Measurements from ENCODE around the gene LRRC15.

LRRC15 gene

DNA sequence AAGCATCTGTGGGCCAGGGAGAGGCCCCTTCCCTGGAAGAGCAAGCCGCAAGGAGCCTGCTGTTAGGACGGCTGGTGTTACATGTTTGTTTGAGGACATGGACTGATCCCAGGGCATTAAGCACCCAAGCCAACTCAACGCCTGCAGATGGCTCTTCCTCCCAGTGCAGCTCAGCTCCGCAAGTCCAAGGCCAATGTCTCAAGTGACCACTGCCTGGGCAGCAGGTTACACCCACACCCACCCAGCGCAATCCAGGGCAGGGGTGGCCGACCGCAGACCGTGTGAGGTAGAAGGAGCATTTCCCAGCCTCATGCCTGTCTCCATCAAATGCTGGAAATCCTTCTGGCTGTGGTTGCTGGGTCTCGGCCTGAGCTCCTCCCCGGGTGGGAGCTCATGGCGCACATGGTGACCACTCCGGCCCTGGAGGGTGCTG, 15.0 kb upstream of the LRRC15 start:
- no peak for DNase-seq (ENCODE audit: low spot score)

DNA sequence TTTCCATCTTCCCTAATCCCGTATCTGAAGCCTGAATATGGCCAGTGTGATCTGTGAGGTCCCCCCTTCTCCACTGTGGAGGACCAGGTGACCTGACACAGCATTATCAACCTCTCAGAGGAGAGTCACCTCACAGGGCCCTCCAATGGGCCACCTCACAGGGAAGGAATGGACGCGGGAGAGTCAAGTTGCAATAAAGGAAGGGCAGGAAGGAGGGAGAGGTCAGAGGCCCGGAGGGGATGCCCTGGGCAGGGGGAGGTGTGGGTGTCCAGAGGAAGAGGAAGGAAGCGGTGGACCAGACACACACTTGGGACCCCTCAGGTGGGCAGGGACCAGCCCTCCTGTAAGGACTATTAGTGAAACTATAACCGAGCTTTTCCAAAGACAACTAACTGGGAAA, 14.6 kb upstream of the LRRC15 start:
- DNase-seq (ENCODE audit: low spot score), result no peak

DNA sequence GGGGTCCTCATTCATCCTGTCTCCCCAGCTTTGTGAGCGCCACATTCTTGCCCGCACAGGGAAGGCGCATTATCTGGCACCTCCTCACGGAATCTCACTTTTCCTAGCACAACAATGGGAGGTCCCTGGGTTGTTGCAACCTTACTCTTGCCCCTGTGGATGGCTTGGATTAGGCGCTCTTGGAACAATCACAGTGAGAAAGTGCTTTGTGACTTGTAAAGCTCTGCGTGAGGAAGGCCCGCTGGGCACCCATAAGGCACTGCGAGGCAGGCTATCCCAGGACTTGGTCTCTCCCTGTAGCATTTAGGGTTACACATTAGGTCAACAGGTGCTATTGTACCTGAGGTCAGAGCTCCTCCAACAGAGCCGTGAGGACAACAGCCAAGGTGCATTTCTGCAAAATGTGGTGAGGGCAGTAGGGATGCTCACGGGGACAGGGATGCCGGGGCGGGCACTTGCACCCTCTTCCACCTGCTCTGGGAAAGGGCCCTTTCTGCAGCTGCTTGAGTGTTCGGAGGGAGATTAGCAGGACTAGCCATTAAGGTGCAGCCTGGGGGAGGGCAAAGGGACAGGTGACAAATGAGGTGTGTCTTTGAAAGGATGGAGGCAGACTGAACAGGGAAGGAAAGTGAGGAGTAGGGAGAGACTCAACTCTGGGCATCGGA, 13.9 kb upstream of the LRRC15 start:
- DNase-seq (ENCODE audit: low spot score), result no peak

DNA sequence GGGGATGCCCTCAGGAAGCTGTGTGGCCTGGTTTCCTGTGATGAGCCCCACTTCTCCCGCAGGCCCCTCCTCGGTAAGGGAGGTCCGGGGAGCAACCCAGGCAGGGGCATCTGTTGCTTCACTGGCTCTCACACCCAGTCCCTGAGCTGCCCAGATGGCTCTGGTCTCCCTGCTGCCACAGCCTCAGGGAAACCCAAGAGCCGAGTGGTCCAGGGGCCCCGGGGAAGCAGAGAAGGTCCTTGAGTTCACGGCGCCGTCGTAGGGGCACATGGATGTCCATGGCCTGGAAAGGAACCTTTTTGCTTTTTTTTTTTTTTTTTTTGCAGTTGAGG, 13.3 kb upstream of the LRRC15 start:
- no peak for DNase-seq (ENCODE audit: low spot score)

DNA sequence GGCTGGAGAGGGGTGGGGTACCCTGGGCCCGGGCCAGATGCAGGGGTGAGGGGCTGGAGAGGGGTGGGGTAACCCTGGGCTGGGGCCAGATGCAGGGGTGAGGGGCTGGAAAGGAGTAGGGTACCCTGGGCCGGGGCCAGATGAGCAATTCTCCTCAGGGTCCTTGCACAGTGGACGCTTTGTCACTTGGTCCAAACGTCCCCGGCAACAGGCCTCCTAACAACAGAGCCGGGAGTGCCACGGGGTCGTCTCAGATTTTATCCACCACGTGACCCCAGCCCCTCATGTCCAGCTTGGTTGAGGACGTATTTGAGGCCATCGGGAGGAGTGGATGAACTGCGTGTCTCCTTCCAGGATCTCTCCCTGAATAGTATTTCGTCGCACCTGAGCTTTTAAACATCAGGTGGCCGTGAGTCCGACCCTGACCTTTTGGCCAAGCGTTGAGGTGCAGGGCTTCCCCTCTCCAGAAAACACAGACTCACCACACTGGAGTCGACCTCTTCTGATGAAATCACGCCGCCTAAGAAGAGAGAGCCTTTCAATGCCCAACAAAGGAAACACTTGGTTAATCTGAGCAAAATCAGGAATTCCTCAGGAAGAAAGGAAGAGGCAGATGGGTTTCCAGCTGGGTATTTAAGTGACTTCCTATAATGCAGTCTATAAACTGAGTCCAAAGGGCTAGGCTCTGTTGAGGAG, 12.8 kb upstream of the LRRC15 start:
- no peak for DNase-seq (ENCODE audit: low spot score)

DNA sequence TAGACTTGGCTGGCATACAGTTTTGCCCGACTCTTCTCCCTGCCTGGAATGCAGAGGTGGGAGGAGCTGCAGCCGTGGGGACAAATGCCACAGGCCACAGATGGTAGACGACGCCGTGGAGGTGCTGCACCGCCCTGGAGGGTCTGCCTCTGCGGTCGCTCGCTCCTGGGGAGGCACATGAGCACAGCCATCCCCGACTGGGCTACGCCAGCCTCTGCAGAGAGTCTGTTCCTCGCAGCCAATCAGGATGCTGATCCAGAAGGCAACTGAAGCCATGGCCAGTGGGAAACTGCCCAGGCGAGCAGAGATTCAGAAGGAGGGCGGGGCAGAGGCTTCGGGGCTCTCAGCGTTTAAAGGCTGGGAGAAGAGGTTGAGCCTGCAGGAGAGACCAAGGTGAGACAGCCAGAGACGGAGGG, 11.9 kb upstream of the LRRC15 start:
- no peak for DNase-seq (ENCODE audit: low spot score)

DNA sequence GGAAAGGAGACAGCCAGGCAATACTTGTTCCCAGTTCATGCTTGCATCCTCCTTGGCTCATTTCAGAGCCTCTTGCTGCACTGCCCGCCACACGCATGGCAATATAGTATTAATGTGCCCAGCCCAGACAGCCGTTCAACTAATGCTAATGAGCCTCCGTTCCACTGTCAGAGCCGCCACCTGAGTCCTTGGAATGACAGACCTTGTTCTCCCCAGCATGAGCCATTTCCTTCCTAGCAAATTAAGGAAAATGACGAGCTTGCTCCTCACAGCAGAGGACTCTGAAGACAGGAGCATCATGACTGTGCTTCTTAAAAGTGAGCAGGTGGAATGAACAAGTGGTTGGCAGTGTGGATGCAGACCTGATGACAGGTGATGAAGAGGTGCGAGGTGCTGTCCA, 10.8 kb upstream of the LRRC15 start:
- DNase-seq (ENCODE audit: low spot score), result no peak

DNA sequence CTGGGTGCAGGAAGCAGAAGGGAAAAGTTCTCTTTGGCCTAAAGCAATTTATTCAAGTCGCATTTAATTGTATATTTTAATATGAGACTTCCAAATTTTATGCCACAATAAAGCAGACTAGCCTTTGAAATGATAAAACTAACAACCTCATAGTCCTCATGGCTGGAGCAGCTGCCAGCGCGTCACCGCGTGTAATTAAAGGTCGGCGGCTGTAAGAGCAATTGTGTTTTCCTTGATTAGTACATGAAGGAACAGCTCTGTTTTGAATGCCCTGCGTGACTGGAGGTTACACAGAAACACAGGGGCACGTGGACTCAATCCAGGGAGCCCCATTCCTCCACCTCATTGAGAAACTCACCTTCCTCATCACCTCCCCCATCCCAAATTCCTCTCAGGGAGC, 10.1 kb upstream of the LRRC15 start:
- DNase-seq (ENCODE audit: low spot score), result no peak

DNA sequence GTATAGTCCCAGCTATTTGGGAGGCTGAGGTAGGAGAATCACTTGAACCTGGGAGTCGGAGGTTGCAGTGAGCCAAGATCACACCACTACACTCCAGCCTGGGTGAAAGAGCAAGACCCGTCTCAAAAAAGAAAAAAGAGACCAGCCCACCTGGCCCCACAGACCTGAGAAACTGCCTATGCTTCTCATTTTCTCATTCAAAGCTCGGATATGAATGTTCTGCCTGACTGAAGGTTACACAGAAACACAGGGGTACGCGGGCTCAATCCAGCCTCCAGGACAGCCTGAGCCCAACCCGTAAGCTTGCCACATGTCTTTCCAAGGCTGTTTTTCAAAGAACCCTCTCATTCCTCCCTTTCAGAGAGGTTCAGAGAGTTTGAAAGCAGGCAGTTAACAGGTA, 9.7 kb upstream of the LRRC15 start:
- no peak for DNase-seq (ENCODE audit: low spot score)

DNA sequence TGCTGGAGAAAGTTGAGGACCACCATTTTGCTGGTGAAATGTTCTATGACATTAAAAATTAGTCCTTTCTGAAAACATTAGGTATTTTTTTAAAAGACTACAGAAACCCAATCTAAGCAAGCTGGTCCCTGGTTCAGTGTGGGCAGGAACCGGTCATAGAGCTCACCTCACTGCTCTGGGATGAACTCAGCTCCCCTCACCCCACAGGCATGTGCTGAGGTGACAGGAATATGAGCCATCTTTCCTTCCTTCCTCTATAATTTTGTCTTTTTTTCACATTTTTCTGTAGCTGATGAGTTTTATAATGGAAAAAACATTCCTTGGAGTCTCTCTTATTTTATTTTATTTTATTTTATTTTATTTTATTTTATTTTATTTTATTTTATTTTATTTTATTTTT, 8.2 kb upstream of the LRRC15 start:
- DNase-seq (ENCODE audit: low spot score), result no peak

DNA sequence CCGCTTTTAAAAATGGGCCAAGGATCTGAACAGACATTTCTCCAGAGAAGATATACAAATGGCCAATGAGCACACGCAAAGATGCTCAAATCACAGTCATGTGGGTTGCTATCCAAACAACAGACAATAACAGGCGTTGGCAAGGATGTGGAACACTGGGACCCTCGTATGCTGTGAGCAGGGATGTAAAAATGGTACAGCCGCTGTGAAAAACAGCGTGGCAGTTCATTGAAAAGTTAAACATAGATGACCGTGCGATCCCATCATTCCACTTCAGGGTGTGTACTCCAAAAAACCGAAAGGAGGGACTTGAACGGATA, 6.7 kb upstream of the LRRC15 start:
- no peak for DNase-seq (ENCODE audit: low spot score)

DNA sequence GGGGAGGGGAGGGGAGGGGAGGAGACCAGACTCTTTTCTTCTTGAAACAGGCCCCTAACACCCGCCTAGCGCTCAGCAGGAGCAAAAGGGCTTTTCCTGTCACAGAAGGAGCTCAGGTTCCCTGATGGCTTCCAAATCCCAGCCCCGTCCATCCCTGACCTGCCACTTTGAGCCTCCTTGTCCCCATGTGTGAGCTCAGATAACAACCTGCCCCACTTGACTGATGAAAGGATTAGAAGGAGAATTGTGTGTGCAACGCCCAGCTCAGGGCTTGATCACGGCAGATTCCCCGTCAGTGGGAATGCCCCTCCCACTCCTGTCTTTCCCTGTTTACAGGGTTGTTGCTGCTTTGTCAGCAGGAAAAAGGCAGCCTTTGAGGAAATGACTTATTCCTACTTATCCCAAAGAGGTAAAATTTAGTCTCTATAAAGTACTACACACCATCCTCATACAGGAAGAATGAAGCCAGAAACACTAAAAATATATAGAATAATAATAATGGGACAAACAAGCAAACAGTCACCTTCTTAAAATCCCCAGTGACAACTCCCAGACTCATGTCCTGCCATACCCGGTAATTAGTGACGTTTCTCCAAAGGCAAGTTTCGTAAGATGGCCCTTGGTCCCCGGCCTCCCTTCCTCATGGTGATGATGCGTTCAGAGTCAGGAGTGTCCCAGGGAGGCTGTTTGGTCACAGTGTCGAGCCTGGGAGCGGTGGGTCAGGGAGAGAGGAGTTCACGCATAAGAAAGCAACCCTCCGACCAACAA, 6.1 kb upstream of the LRRC15 start:
- no peak for DNase-seq (ENCODE audit: low spot score)

DNA sequence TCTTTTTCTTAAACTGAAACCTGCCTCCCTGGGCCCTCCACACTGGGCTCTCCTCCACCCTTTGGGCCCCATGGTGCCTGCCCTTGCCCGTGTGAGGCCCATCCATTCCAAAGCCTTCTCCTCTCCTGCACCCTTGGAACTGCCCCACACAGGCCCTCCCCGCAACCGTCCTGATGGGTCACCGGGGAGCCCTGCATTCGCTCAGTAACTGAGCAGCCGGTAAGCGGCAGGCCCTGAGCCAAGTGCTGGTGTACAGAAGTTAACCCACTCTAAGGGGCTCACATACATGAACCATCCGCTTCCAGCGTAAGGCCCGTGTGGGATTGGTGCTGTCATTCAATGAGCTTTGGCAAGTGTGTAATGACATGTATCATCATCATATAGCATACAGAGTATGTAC, 5.4 kb upstream of the LRRC15 start:
- no peak for DNase-seq (ENCODE audit: low spot score)

DNA sequence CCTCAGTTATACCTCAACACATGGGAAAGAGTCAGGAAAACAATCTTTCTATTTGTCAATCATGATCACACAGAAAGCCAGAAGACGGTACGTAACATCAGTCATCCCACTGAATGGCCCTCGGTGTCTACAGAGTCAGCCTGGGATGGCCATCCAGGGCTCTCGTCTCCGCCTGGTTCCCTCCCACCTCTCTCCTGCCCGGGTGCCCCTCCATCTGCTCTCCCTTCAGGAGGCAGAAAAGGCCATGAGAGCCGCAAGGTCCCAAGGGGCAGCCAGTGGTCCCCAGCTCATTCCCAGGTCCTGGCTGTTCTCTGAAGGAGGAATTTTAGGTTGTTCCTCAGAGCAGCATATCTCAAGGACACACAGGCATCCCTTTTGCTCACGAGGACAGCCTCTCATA, 4.4 kb upstream of the LRRC15 start:
- DNase-seq (ENCODE audit: low spot score), result no peak

DNA sequence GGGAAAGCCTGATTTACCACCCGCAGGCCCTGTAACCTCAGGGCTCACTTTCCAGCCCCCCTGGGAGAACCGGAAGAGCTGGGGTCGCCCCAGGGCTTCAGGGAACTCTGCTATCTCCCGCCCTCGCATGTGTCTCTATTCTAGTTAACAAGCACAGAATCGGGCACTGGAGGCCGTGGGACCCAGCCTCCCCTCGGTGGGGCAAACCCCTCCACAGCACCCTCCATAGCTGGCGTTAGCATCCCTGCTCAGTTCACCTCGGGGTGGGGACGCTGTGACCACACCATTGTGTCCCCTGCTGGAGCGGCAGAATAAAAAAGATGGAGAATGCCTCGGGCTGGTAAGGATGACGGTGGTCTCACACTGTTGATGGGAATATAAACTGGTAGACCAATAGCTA, 3.5 kb upstream of the LRRC15 start:
- no peak for DNase-seq (ENCODE audit: low spot score)

DNA sequence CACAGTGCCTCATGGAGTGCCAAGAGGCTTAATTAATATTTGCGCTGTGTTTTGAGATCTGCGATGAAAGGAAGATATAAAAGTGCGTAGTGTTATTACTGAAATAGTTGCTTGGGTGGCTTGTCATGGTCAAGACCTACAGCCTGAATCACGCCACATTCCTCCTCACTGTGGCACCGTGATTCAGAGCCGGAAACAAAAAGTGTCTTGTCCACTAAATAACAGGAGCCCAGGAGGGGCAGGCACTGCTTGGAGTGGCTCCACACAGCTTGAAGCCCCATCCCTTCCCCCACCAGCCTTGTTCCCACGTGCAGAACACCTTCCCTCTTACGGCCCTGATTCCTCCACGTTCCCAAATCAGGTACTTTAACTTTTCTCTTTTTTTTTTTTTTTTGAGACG, 1.2 kb upstream of the LRRC15 start:
- no peak for DNase-seq (ENCODE audit: low spot score)

DNA sequence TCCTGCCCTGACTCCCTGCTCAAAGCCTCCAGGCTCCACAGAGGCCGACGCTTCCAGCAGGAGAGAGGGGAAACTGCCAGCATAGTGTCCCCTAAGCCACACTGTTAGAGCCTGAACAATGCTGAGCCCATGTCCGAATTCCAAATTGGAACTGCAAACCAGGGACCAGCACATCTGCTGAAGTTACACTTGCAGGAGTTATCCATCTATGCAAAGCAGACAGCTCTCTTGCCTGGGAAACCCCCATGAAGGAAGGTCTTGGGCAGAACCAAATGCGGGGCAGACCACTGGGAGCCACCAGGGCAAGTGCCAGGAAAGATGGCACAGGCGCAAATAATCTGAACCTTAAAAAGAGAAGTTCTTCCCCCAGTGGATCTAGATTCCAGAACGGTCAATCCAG, 625 bp downstream of the LRRC15 start:
- no peak for DNase-seq (ENCODE audit: low spot score)

DNA sequence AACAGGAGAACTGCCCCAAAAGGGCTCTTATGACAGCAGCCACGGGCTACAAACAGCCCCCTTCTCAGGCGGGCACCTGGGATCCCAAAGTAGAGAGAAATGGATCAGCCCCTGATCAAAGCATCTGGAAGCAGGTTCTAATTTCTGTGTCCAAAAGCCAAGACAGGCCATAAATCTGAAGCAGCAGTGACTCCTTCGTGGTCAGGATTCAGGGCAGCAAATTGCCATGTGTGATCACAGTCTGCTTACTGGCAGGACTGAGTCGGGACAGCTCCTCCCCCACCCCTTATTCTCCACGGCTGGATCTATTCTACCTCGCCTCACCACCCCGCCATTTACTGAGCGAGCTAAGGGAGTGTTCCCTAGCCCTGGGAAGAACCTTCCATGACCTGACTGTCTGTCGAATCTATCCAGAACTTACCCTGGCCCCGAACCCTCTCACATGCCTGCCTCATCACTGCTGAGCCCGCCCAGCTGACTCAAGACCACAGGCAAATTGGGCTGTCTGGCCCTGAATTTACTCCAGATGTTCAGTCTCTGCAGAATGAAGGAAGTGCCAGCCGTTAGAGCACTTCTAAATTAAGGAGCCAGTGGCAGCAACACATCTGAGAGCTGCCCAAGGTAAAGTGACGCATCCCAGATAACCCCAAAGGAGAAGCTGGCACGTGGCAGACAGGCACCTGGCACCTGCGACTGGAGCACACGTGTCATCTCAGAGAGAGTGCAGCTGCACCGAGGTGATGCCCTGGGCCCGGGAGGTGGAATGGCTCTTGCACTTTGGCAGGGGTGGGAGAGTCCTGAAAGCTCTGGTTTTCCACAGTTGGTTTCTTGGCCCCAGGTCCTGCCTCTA, 1.3 kb downstream of the LRRC15 start:
- no peak for DNase-seq (ENCODE audit: low spot score)

DNA sequence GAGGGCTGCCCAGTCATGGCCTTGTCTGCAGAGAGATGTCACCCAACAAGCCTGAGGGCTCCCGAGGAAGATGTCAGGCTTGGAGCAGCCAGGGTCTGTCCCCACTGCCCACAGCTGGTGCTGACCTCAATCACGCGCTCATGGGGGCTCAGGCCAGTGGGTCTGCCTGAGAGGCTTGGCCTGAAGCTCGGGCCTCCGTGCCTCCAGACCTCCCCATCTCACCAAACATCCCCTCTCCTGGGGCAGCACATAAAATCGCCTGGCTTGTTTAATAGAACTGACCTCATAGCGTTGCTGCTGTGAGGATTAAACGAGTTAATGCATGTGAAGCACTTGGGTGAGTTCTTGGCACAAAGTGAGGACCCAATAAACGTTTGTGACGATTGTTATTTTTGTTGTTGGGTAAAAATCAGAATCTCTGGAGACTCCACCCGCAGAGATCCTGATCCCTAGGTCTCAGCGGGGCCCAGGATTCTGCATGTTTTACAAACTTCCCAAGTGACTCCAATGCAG, 3.5 kb downstream of the LRRC15 start:
- no peak for DNase-seq (ENCODE audit: low spot score)

DNA sequence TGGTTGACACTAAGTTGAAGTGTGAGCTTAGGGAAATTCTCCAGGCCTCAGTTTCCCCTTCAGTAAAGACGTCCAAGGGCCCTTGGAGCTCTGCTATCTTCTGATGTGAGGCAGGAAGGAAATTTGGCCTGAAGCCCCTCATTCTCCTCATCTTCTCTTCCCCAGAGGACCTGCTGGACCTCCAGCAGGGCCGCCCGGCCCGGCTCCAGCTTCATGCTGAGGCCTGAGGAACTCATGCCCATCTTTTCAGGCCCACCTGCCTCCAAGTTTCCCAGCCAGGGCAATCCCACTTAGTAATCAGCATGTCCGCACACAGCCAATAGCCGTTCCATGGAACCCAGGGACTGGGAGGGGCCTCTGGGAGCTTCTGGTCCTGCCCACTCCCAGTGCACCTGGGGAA, 4.0 kb downstream of the LRRC15 start:
- no peak for DNase-seq (ENCODE audit: low spot score)

DNA sequence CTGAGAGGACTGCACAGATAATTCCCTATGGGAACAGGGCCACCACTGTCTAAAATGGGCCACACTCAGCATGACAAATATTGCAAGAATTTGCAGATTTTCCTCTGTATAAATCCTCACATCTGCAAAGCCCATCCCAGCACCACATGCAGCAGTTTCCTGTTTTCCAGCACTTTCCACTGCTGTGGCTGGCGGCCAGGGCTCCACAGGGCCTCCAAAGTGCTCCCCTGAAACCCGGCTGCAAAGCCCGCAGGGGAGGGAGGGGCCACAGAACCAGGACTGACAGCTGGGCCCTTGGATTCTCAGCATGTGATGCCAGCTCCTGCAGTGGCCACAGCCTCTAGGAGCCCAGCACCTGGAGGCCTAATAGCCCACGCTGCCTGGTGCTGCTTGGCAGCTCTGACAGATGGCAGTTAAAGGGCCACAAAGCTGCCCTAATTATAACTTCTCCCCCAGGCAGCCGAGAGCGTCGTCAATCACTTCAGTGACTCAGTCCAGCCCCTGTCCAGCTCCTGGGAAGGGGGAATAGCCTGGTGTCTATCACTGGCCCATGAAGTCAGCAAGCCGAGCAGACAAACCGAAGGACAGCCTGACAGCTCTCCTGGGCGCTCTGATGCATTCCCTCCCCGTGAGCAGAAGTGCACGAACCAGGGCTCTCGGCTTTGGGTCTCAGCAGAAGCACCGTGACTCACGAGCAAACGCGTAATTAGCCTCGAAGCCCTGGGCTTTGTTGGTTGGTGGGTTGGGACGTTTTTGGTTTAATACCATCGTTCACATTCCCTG, 4.7 kb downstream of the LRRC15 start:
- DNase-seq (ENCODE audit: low spot score), result no peak

DNA sequence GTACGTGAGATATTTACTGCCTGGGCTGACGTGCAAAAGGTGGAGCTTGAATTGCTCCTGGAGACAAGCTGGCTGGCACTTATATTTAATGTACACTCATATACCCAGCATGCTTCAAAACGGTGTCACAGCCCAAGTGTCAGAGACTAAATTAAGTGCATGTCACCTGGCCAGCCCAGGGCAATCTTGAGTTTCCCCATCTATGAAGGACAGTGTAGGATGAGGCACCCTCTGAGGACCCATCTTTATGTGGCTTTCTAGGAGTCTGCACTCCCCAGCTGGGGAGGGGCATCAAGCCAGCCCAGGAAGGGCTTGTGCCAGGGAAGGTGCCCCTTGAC, 5.3 kb downstream of the LRRC15 start:
- no peak for DNase-seq (ENCODE audit: low spot score)
